IPS DF 6.9 (cell line): ENCODE data around the gene SASH1.

Experiments
- DNase-seq: peaks from one replicate; pipeline ENCODE4 v3.0.0-alpha.2; 2013; ENCODE audit warnings: low read depth, low spot score
- H3K27ac ChIP-seq: one replicate; pipeline ENCODE4 v1.5.1; 2013; ENCODE audit warnings: low read length, control low read depth
- H3K27me3 ChIP-seq: 2 replicates; pipeline ENCODE4 v1.6.1; 2013; ENCODE audit warnings: mild to moderate bottlenecking, low read length; ENCODE audit not compliant: control insufficient read depth, insufficient read depth
- H3K36me3 ChIP-seq: 2 replicates; pipeline ENCODE4 v1.6.1; 2013; ENCODE audit warnings: low read length; ENCODE audit not compliant: control insufficient read depth, insufficient read depth
- H3K4me1 ChIP-seq: 2 replicates; pipeline ENCODE4 v1.6.1; 2013; ENCODE audit warnings: low read length; ENCODE audit not compliant: control insufficient read depth, insufficient read depth
- H3K4me3 ChIP-seq: 2 replicates; pipeline ENCODE4 v1.5.1; 2013; ENCODE audit warnings: mild to moderate bottlenecking, low read length
- H3K9me3 ChIP-seq: 2 replicates; pipeline ENCODE4 v1.6.1; 2013; ENCODE audit warnings: low read length, inconsistent platforms; ENCODE audit not compliant: control insufficient read depth, insufficient read depth
- WGBS: extraction: QIAGEN DNeasy Blood & Tissue Kit; methylation state at CpG from one replicate; pipeline ENCODE4 v1.1.7; 2013; ENCODE audit warnings: mixed read lengths, missing lambda C conversion rate; ENCODE audit not compliant: insufficient read length, insufficient coverage; 5-methylcytosine and 5-hydroxymethylcytosine counted together

The SASH1 gene

DNA sequence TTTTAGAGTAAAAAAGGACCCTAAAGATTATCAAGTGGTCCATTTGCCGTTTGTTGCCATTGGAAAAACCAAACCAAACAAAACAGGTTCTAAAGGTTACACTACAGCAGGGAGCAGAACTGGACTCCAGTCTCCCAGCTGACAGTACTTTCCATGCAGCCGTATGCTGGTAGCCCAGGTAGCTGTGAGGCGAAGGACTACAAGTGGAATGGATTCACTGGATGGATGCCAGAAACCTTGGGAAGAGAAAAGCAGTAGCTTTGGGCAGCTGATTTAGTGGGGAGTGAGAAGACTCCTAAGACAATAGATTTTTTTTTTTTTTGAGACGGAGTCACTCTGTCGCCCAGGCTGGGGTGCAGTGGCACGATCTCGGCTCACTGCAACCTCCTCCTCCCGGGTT is 88.3 kb downstream of the SASH1 start:
- H3K4me3 ChIP-seq = no peak overlapping the region
- no peak overlapping the region for H3K27ac ChIP-seq
- H3K9me3 ChIP-seq = no peaks in the 10 kb centered on the region
- DNase-seq = no peak
- H3K36me3 ChIP-seq = no peaks in the 10 kb centered on the region
- H3K4me1 ChIP-seq = no peaks in the 10 kb centered on the region
- WGBS = no CpG with 5 or more reads among the region's 8 CpGs
- no peaks in the 10 kb centered on the region for H3K27me3 ChIP-seq

DNA sequence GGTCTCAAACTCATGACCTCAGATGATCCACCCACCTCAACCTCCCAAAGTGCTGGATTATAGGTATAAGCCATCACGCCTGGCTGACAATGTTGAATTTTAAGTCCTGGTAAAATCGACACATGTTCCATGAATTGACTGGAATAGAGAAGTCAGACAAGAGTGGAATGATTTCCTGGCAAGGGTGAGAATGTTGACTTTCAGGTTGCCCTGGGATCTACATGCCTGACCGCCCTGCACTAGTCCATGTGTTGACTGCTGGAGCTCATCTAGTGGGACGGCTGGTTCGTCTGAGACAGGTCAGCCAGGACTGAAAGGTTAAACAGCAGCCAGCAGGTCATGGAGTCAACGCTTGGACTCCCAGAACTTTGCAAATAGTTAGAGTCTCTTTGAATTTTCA is 88.8 kb downstream of the SASH1 start:
- H3K27ac ChIP-seq = no peak overlapping the region
- WGBS = no CpG with 5 or more reads among the region's 6 CpGs
- DNase-seq = no peak
- H3K27me3 ChIP-seq = no peaks in the 10 kb centered on the region
- no peaks in the 10 kb centered on the region for H3K9me3 ChIP-seq
- H3K4me1 ChIP-seq = no peaks in the 10 kb centered on the region
- no peak overlapping the region for H3K4me3 ChIP-seq
- H3K36me3 ChIP-seq = no peaks in the 10 kb centered on the region

DNA sequence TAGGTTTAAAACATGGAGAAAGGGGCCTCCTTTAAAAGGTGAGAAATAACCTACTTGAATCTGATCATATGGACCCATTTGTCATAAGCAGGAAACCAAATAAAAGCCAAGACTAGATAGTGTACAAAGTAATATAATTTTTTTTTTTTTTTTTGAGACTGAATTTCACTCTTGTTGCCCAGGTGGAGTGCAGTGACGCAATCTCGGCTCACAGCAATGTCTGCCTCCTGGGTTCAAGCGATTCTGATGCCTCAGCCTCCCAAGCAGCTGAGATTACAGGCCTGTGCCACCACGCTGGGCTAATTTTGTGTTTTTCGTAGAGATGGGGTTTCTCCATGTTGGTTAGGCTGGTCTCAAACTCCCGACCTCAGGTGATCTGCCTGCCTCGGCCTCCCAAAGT is 89.2 kb downstream of the SASH1 start:
- no peaks in the 10 kb centered on the region for H3K36me3 ChIP-seq
- H3K27ac ChIP-seq = no peak overlapping the region
- no peaks in the 10 kb centered on the region for H3K9me3 ChIP-seq
- no peak for DNase-seq
- H3K27me3 ChIP-seq = no peaks in the 10 kb centered on the region
- H3K4me3 ChIP-seq = no peak overlapping the region
- H3K4me1 ChIP-seq = no peaks in the 10 kb centered on the region
- WGBS = no CpG with 5 or more reads among the region's 7 CpGs

GRCh38 chr6:148432462-148433195 is 90.0 kb downstream of the SASH1 start:
- WGBS = no CpG with 5 or more reads among the region's 5 CpGs
- DNase-seq = no peak
- no peaks in the 10 kb centered on the region for H3K36me3 ChIP-seq
- H3K27me3 ChIP-seq = no peaks in the 10 kb centered on the region
- no peaks in the 10 kb centered on the region for H3K4me1 ChIP-seq
- H3K9me3 ChIP-seq = no peaks in the 10 kb centered on the region
- H3K27ac ChIP-seq = no peak overlapping the region
- H3K4me3 ChIP-seq = no peak overlapping the region

DNA sequence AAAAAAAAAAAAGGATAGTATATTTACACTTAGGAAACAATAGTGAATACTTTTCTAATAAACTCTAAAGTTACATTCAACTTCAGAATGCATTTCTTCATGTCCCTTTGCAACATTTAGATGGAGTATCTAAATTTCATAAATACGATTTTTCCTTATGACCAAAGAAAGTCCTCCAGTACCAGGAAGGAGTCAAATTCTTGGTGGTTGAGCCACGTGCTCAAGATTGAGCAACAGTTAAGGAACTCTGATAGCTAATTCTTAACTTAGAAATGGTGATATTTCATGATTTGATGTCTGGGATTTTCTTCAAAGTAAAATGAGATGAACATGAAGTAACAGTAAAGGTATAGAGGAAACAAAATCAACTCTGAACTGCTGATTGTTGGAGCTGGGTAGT is 92.7 kb downstream of the SASH1 start:
- H3K27ac ChIP-seq = no peak overlapping the region
- H3K4me3 ChIP-seq = no peak overlapping the region
- WGBS = no CpG with 5 or more reads among the region's 2 CpGs
- H3K27me3 ChIP-seq = no peaks in the 10 kb centered on the region
- no peak for DNase-seq
- H3K9me3 ChIP-seq = no peaks in the 10 kb centered on the region
- H3K4me1 ChIP-seq = no peaks in the 10 kb centered on the region
- H3K36me3 ChIP-seq = no peaks in the 10 kb centered on the region

DNA sequence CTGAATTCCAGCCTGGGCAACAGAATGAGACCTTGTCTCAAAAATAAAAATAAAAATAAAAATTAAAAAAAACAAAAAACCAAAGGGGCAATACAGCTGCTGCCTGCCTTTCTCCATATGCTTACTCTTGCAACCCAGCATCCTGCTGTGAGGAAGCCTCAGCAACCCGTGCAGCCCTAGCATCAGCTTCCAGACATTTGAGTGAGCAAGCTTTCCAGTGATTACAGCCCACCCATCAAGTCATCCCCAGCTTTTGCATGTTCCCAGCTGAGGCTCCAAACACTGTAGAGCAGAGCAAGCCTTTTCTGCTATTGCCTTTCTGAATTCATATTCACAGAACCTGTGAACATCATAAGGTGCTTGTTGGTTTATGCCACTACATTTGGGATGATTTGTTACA is 93.8 kb downstream of the SASH1 start:
- no peak overlapping the region for H3K27ac ChIP-seq
- no peaks in the 10 kb centered on the region for H3K9me3 ChIP-seq
- no peaks in the 10 kb centered on the region for H3K36me3 ChIP-seq
- H3K4me1 ChIP-seq = no peaks in the 10 kb centered on the region; the same call in 1 of the 2 replicates
- no peak overlapping the region for H3K4me3 ChIP-seq
- no peak for DNase-seq
- WGBS = no CpG with 5 or more reads among the region's 1 CpG
- H3K27me3 ChIP-seq = no peaks in the 10 kb centered on the region

DNA sequence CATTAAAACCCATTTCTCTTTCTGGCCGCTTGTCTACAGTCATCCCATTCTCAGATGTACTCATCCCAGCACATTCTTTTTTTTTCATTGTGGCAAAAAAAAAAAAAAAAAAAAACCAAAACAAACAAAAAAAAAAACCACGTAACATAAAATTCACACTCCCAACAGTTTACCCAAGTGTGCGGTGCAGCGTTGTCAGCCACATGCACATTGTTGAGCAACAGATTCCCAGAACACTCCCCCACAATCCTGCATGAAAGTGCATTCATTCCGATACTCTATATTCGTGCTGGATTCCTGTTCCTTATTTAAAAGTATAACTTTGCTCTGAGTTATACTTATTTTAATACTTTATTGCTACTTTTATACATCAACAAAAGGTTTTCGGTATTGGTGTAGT is 96.0 kb downstream of the SASH1 start:
- H3K36me3 ChIP-seq = no peaks in the 10 kb centered on the region
- H3K27ac ChIP-seq = no peak overlapping the region
- no peaks in the 10 kb centered on the region for H3K9me3 ChIP-seq
- H3K4me3 ChIP-seq = no peak overlapping the region
- WGBS = no CpG with 5 or more reads among the region's 7 CpGs
- no peaks in the 10 kb centered on the region for H3K27me3 ChIP-seq
- no peaks in the 10 kb centered on the region; the same call in 1 of the 2 replicates for H3K4me1 ChIP-seq
- DNase-seq = no peak

DNA sequence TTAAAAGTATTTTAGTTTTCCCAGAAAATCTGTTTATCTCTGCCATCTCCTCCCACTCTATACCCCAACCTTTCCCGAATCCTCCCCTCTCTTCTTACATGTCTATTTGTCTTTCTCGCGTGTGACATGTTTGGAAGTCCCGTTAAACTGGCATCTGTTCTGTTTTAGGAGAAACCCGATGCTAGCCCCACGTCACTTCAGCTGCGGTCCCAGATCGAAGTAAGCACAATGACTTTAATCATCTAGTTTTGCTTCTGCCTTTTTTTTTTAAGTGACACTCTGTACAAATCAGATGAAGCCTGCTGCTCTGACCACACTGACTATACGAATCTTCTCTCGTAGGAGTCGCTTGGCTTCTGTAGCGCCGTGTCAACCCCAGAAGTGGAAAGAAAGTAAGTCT is 97.4 kb downstream of the SASH1 start:
- H3K27me3 ChIP-seq = no peaks in the 10 kb centered on the region
- no peak overlapping the region for H3K27ac ChIP-seq
- DNase-seq = no peak
- H3K9me3 ChIP-seq = no peaks in the 10 kb centered on the region
- WGBS = 100% methylated on average over 1 of the region's 13 CpGs
- no peak overlapping the region for H3K4me3 ChIP-seq
- H3K36me3 ChIP-seq = no peaks in the 10 kb centered on the region
- peaks cover 2% of the 10 kb centered on the region; the same call in 1 of the 2 replicates for H3K4me1 ChIP-seq

GRCh38 chr6:148440877-148441453 is 98.3 kb downstream of the SASH1 start:
- Histone ChIP-seq H3K4me1 (peaks cover 2% of the 10 kb centered on the region; the same call in 1 of the 2 replicates), H3K27ac (no peak overlapping the region), H3K36me3 (no peaks in the 10 kb centered on the region), H3K4me3 (no peak overlapping the region), H3K9me3 (no peaks in the 10 kb centered on the region), H3K27me3 (no peaks in the 10 kb centered on the region)
- DNase-seq = no peak
- WGBS = no CpG with 5 or more reads among the region's 9 CpGs

DNA sequence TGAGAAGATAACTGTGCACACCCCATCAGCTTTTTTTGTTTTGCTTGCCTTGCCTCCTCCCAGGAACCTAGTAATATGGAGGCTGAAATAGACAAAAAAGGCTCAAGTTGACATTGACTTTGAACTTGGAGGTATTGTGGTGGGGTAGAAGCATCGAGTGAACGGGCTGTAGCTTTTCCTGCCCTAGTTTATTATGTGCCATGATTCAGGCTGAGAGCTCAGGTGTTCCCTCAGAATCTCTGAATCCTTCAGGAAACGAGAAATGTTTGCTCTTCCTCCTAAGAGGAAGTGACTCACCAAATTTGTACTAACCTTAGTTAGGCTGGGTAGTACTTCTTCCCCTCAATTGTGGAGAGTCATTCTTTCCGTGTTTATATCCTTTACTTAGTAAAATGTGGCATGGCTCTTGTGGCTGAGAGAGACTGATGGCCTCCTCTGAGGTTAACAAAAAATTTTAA is 98.8 kb downstream of the SASH1 start:
- Histone ChIP-seq H3K27ac (no peak overlapping the region), H3K27me3 (no peaks in the 10 kb centered on the region), H3K9me3 (no peaks in the 10 kb centered on the region), H3K4me1 (peaks cover 2% of the 10 kb centered on the region; the same call in 1 of the 2 replicates), H3K36me3 (no peaks in the 10 kb centered on the region), H3K4me3 (no peak overlapping the region)
- DNase-seq = no peak
- WGBS = no CpG with 5 or more reads among the region's 4 CpGs
